D721Med (cell line): ENCODE results near the gene PIGP.

ENCODE experiments used
- DNase-seq: peaks from one replicate; pipeline ENCODE4 v3.0.0; 2011; ENCODE audit warnings: low spot score; ENCODE audit not compliant: insufficient read length
- FAIRE-seq: peaks from 2 replicates; lab custom pipeline; 2011; peaks lifted over from hg19 to GRCh38; lab: Jason Lieb, UNC
- CTCF ChIP-seq: IDR thresholded peaks from 2 replicates; pipeline ENCODE4 v1.5.1; 2012; ENCODE audit warnings: mild to moderate bottlenecking, control low read depth; ENCODE audit not compliant: insufficient read depth; ENCODE audit errors: missing control alignments

The PIGP gene

DNA sequence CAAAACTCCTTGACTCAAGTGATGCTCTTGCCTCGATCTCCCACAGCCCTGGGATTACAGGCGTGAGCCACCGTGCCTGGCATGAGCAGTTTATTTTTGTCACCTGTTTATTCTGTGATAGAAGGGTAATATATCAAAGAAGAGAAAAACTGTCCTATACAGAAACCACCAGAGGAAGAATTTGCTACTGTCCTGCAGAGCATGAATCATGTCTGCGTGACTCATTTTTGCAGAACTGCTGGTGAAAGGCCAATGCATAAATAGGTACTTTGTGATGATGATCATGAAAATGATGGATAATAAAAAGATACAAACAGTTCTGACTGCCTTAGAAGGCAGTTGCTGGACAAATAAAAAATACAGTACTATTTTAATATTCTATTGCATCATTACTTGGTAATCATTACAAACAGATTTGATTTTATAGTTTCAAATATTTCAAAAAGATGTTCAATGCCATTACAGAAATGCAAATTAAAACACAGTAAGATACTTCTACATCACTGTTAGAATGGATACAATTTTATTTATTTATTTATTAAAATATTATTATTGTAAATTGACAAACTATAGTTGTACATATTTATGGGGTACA is 39.9 kb downstream of the PIGP start:
- no peak for DNase-seq
- TF ChIP-seq CTCF: no peak
- FAIRE-seq: no peak

GRCh38 chr21:37032293-37032692 is 40.6 kb downstream of the PIGP start:
- FAIRE-seq (no peak), DNase-seq (no peak)
- TF ChIP-seq CTCF: no peak

DNA sequence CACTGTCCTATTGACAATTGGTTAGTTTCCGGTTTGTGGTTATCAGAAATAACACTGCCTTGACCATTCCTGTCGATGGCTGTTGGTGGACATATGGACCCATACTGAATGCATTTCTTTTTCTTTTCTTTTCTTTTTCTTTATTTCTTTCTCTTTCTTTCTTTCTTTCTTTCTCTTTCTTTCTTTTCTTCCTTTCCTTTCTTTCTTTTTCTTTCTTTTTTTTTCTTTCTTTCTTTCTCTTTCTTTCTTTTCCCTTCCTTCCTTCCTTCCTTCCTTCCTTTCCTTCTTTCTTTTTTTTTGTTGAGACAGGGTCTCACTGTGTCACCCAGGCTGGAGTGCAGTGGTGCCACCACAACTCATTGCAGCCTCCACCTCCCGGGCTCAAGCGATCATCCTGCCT is 42.0 kb downstream of the PIGP start:
- TF ChIP-seq CTCF: no peak
- FAIRE-seq (no peak), DNase-seq (no peak)

DNA sequence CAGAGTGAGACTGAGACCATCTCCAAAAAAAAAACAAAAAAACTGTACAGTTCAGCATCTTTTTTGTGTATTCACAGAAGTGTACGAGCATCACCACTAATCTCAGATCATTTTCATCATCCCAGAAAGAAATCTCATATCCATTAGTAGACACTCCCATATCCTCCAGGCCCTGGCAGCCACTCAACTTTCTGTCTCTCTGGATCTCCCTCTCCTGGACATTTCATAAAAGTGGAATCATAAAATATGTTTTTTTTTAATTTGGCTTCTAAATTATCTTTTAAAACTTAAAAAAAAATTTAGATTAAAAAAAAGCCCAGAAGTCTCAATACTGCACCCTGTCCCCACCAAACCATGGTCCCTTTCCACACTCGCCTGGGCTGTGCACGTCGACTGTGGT is 44.3 kb downstream of the PIGP start:
- TF ChIP-seq CTCF: no peak
- FAIRE-seq: no peak
- DNase-seq: no peak

DNA sequence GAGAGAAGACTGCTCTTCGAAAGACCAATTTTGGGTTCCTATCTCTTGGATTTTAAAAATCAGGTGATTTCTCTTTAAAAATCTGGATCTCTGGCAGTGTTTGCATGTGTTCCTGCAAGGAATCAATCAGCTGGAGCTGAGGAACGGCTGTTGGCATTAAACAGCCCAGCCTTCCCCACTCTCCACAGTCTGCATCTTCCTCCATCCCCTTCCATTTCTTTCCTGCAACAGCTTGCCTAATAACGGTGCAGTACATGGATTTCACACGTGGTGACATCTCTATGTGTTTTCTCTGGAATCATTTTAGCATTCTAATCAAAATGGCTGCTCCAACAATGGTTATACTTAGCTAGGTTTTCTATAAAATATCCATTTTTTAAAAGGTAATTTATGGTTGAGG is 46.4 kb downstream of the PIGP start:
- FAIRE-seq: no peak
- no peak for DNase-seq
- TF ChIP-seq CTCF: no peak

- DNase-seq (no peak), FAIRE-seq (no peak)
- no peak for TF ChIP-seq CTCF
Observed at GRCh38 chr21:37017951-37018679, 54.8 kb downstream of the PIGP start.
